ENCODE measurements around the gene FRYL.
"Not testable (repeated sequence)": the region's sequence is repeated elsewhere in the genome, so short reads cannot be mapped to it uniquely, and the experiment has no call there.

The FRYL gene

DNA sequence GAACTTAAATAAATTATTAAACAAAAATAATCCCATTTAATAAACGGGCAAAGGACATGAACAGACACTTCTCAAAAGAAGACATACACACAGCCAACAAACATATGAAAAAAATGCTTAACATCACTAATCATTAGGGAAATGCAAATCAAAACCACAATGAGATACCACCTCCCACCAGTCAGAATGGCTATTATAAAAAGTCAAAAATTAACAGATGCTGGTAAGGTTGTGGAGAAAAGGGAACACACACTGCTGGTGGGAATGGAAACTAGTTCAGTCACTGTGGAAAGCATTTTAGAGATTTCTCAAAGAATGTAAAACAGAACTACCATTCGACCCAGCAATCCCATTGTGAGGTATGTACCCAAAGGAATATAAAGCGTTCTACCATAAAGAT, 328.4 kb downstream of the FRYL start:
- DNase-seq (ENCODE audit: low read depth, low spot score); H3K27ac ChIP-seq (ENCODE audit: low read length); H3K4me1 ChIP-seq (ENCODE audit: control insufficient read depth, insufficient read depth, low read length); H3K36me3 ChIP-seq (ENCODE audit: control insufficient read depth, insufficient read depth, low read length); H3K4me3 ChIP-seq (ENCODE audit: low read length); H3K9me3 ChIP-seq (ENCODE audit: control insufficient read depth, insufficient read depth, low read length); H3K27me3 ChIP-seq (ENCODE audit: control insufficient read depth, insufficient read depth, low read length): not testable (repeated sequence)
- WGBS (ENCODE audit: insufficient coverage, insufficient read length), result no CpG with 5 or more reads among the region's 3 CpGs

DNA sequence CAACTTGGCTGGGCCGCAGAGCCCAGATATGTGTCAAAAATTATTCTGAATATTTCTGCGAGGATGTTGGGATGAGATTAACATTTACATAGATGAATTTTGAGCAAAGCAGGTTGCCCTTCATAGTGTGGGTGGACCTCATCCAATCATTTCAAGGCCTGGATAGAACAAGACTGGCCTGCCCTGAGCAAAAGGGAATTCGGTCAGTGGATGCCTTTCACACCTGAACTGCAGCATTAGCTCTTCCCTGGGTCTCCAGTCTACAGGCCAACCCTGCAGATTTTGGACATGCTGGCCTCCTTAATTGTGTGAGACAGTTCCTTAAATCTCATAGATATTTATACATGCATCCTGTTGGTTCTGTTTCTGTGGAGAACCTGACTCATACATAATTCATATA, 329.3 kb downstream of the FRYL start:
- no peaks in the 10 kb centered on the region for H3K27me3 ChIP-seq (ENCODE audit: control insufficient read depth, insufficient read depth, low read length)
- no peaks in the 10 kb centered on the region for H3K36me3 ChIP-seq (ENCODE audit: control insufficient read depth, insufficient read depth, low read length)
- DNase-seq (ENCODE audit: low read depth, low spot score), result no peak
- H3K4me1 ChIP-seq (ENCODE audit: control insufficient read depth, insufficient read depth, low read length), result no peaks in the 10 kb centered on the region
- no peak overlapping the region for H3K27ac ChIP-seq (ENCODE audit: low read length)
- no CpG with 5 or more reads among the region's 3 CpGs for WGBS (ENCODE audit: insufficient coverage, insufficient read length)
- H3K4me3 ChIP-seq (ENCODE audit: low read length), result no peak overlapping the region
- no peaks in the 10 kb centered on the region for H3K9me3 ChIP-seq (ENCODE audit: control insufficient read depth, insufficient read depth, low read length)

GRCh38 chr4:48449151-48449550, 330.9 kb downstream of the FRYL start:
- no peak overlapping the region for H3K27ac ChIP-seq (ENCODE audit: low read length)
- no peak for DNase-seq (ENCODE audit: low read depth, low spot score)
- WGBS (ENCODE audit: insufficient coverage, insufficient read length), result no CpG with 5 or more reads among the region's 10 CpGs
- H3K27me3 ChIP-seq (ENCODE audit: control insufficient read depth, insufficient read depth, low read length), result no peaks in the 10 kb centered on the region
- no peaks in the 10 kb centered on the region for H3K9me3 ChIP-seq (ENCODE audit: control insufficient read depth, insufficient read depth, low read length)
- no peak overlapping the region for H3K4me3 ChIP-seq (ENCODE audit: low read length)
- no peaks in the 10 kb centered on the region for H3K36me3 ChIP-seq (ENCODE audit: control insufficient read depth, insufficient read depth, low read length)
- no peaks in the 10 kb centered on the region for H3K4me1 ChIP-seq (ENCODE audit: control insufficient read depth, insufficient read depth, low read length)

Data from iPS DF 6.9 (cell line).